ENCODE results near the gene SPATA19.
"Not testable (repeated sequence)": the region's sequence is repeated elsewhere in the genome, so short reads cannot be mapped to it uniquely, and the experiment has no call there.

Gene SPATA19

GRCh38 chr11:133845413-133845812 lies at the start of gene SPATA19:
SPATA19 (minus strand) TSS chr11:133845513; CDS start chr11:133845446, 67 bp downstream.
- DNase-seq: no peak

- DNase-seq: peak in 1 of 2 experiments; percentile 61
These were observed 49.8 kb upstream of the SPATA19 start for GRCh38 chr11:133895061-133895479.

- DNase-seq: no peak
These were observed 48.1 kb upstream of the SPATA19 start for GRCh38 chr11:133893381-133893780.

- no peak for DNase-seq
These were observed 47.5 kb upstream of the SPATA19 start for GRCh38 chr11:133892584-133893380.

GRCh38 chr11:133892126-133892525 lies 46.8 kb upstream of the SPATA19 start:
- no peak for DNase-seq

- DNase-seq: no peak
These were observed 44.6 kb upstream of the SPATA19 start for GRCh38 chr11:133889893-133890292.

GRCh38 chr11:133889188-133889587 lies 43.9 kb upstream of the SPATA19 start:
- no peak for DNase-seq

- no peak for DNase-seq
These were observed 42.5 kb upstream of the SPATA19 start for GRCh38 chr11:133887692-133888332.

GRCh38 chr11:133886029-133886428 lies 40.7 kb upstream of the SPATA19 start:
- DNase-seq: no peak

- DNase-seq: no peak
These were observed 26.8 kb upstream of the SPATA19 start for GRCh38 chr11:133872160-133872559.

- no peak for DNase-seq
These were observed 22.1 kb upstream of the SPATA19 start for GRCh38 chr11:133867456-133867855.

- no peak for DNase-seq
These were observed 20.2 kb upstream of the SPATA19 start for GRCh38 chr11:133865466-133865865.

GRCh38 chr11:133864756-133865155 lies 19.4 kb upstream of the SPATA19 start:
- no peak for DNase-seq

GRCh38 chr11:133860151-133860550 lies 14.8 kb upstream of the SPATA19 start:
- no peak for DNase-seq

- DNase-seq: not testable (repeated sequence)
These were observed 9.1 kb upstream of the SPATA19 start for GRCh38 chr11:133854330-133854960.

GRCh38 chr11:133844217-133844616 lies 1.1 kb downstream of the SPATA19 start:
- DNase-seq: no peak

- DNase-seq: no peak
These were observed 1.8 kb downstream of the SPATA19 start for GRCh38 chr11:133843454-133843987.

GRCh38 chr11:133842730-133843129 lies 2.6 kb downstream of the SPATA19 start:
- no peak for DNase-seq

GRCh38 chr11:133842053-133842452 lies 3.3 kb downstream of the SPATA19 start:
- DNase-seq: no peak

GRCh38 chr11:133841279-133842043 lies 3.9 kb downstream of the SPATA19 start:
- DNase-seq: no peak

- no peak for DNase-seq
These were observed 4.8 kb downstream of the SPATA19 start for GRCh38 chr11:133840479-133840941.
